Suprapubic skin (tissue), 4 donors: ENCODE results near the gene SLC43A3. TPM values are rescaled to one million over a fixed set of nuclear protein-coding genes. Genes with fewer than 3 reads are reported as not detected.

Experiments used
- DNase-seq, 2 donors: peaks; one replicate each; pipeline ENCODE4 v3.0.0-alpha.2; 2019; ENCODE audit warnings: low spot score in 2 of 2
- H3K27ac ChIP-seq: fragments of 200-600 bp; sonication (generic); one replicate; pipeline ENCODE4 v1.5.1; 2019
- H3K27me3 ChIP-seq: fragments of 200-600 bp; sonication (generic); one replicate; pipeline ENCODE4 v1.5.1; 2019
- H3K36me3 ChIP-seq: fragments of 200-600 bp; sonication (generic); one replicate; pipeline ENCODE4 v1.5.1; 2019
- H3K4me1 ChIP-seq: fragments of 200-600 bp; sonication (generic); one replicate; pipeline ENCODE4 v1.5.1; 2019
- H3K4me3 ChIP-seq: fragments of 200-600 bp; sonication (generic); one replicate; pipeline ENCODE4 v1.5.1; 2019; ENCODE audit warnings: mild to moderate bottlenecking
- H3K9me3 ChIP-seq: fragments of 200-600 bp; sonication (generic); one replicate; pipeline ENCODE4 v1.5.1; 2019
- CTCF ChIP-seq, 2 donors: fragments of 200-600 bp in 1 of 2; fragments of 450-650 bp in 1 of 2; sonication (generic) in 1 of 2; IDR thresholded peaks; one replicate each; pipeline ENCODE4 v1.5.1; 2016 to 2019; ENCODE audit warnings: antibody characterized with exemption in 2 of 2, mild to moderate bottlenecking in 1 of 2, moderate library complexity in 1 of 2
- EP300 ChIP-seq: sonication (generic); formaldehyde crosslinking; IDR thresholded peaks from one replicate; pipeline ENCODE4 v1.6.1; 2017; ENCODE audit warnings: antibody characterized with exemption
- POLR2A ChIP-seq, 2 donors: fragments of 450-650 bp; IDR thresholded peaks; one replicate each; pipeline ENCODE4 v1.6.1; 2017; ENCODE audit warnings: antibody characterized with exemption in 2 of 2, mild to moderate bottlenecking in 2 of 2, moderate library complexity in 2 of 2
- POLR2AphosphoS5 ChIP-seq, 3 donors: sonication (generic); formaldehyde crosslinking; IDR thresholded peaks; one replicate each; pipeline ENCODE4 v1.6.1; 2017; ENCODE audit warnings: antibody characterized with exemption in 3 of 3
- WGBS: methylation state at CpG from one replicate; pipeline ENCODE4 v1.1.5; 2018; 5-methylcytosine and 5-hydroxymethylcytosine counted together
- total RNA-seq, 4 donors: library from RNA; depleted of rRNA; stranded (reverse); fragments of >200 nt; gene quantifications; one replicate each; pipeline ENCODE4 v1.1.0, GENCODE V29; 2016

SLC43A3 gene
- total RNA-seq, 4 donors from 2014 or later: 44.5 to 70.4 (median 60.0) TPM

- 78% methylated on average over 16 of the region's 16 CpGs for WGBS
- Histone ChIP-seq H3K4me1 (peaks cover 46% of the 10 kb centered on the region), H3K4me3 (no peak overlapping the region), H3K36me3 (no peaks in the 10 kb centered on the region), H3K9me3 (no peaks in the 10 kb centered on the region), H3K27me3 (peaks cover 22% of the 10 kb centered on the region), H3K27ac (no peak overlapping the region)
- TF ChIP-seq CTCF (IDR thresholded peaks at IDR 0.05) (no peak), EP300 (no peak), POLR2A (IDR thresholded peaks at IDR 0.05) (no peak), POLR2AphosphoS5 (IDR thresholded peaks at IDR 0.05) (no peak)
- DNase-seq: no peak
Measured at GRCh38 chr11:57461841-57462489, 35.0 kb upstream of the SLC43A3 start.

- no peak for TF ChIP-seq POLR2AphosphoS5 (IDR thresholded peaks at IDR 0.05)
- TF ChIP-seq POLR2A (IDR thresholded peaks at IDR 0.05): no peak
- no peak for TF ChIP-seq CTCF (IDR thresholded peaks at IDR 0.05)
- no peak for TF ChIP-seq EP300
Measured at GRCh38 chr11:57460758-57461749, 34.1 kb upstream of the SLC43A3 start.

GRCh38 chr11:57460022-57460757 is 33.3 kb upstream of the SLC43A3 start, which contains the start of gene RTN4RL2:
Gene RTN4RL2, plus strand, starts transcription at chr11:57460528. Its CDS starts 338 bp downstream, at chr11:57460866.
- peak in 1 of 2 donors; percentile 19 for TF ChIP-seq CTCF (IDR thresholded peaks at IDR 0.05)
- TF ChIP-seq EP300: no peak
- Histone ChIP-seq H3K4me3 (peak within 1 kb of the TSS; percentile 46), H3K27ac (no peak within 1 kb of the TSS), H3K9me3 (no peaks in the 10 kb centered on the region), H3K27me3 (peaks cover 22% of the 10 kb centered on the region), H3K36me3 (no peaks in the 10 kb centered on the region), H3K4me1 (peaks cover 46% of the 10 kb centered on the region)
- no peak for DNase-seq
- 1% methylated on average over 29 of the region's 66 CpGs for WGBS

More at GRCh38 chr11:57460758-57461749, 34.1 kb upstream of the SLC43A3 start:
- H3K36me3 ChIP-seq: no peaks in the 10 kb centered on the region
- no peak for DNase-seq
- WGBS: 24% methylated on average over 21 of the region's 50 CpGs
- peaks cover 22% of the 10 kb centered on the region for H3K27me3 ChIP-seq
- peaks cover 46% of the 10 kb centered on the region for H3K4me1 ChIP-seq
- no peak overlapping the region for H3K27ac ChIP-seq
- peak overlapping the region; percentile 46 for H3K4me3 ChIP-seq
- no peaks in the 10 kb centered on the region for H3K9me3 ChIP-seq

GRCh38 chr11:57459164-57460021 is 32.5 kb upstream of the SLC43A3 start:
- Histone ChIP-seq H3K9me3 (no peaks in the 10 kb centered on the region), H3K36me3 (no peaks in the 10 kb centered on the region), H3K27me3 (peaks cover 22% of the 10 kb centered on the region), H3K27ac (no peak overlapping the region), H3K4me3 (peak overlapping the region; percentile 46), H3K4me1 (peaks cover 46% of the 10 kb centered on the region)
- DNase-seq: no peak
- no peak for TF ChIP-seq EP300
- no peak for TF ChIP-seq CTCF (IDR thresholded peaks at IDR 0.05)
- TF ChIP-seq POLR2A (IDR thresholded peaks at IDR 0.05): no peak
- no peak for TF ChIP-seq POLR2AphosphoS5 (IDR thresholded peaks at IDR 0.05)
- under 1% methylated on average over 42 of the region's 62 CpGs for WGBS
